Ishikawa (cell line): ENCODE data around the gene OR2L3.

Experiments
- CEBPB ChIP-seq: IDR thresholded peaks from 2 replicates; pipeline ENCODE4 v1.6.1; 2012
- CREB1 ChIP-seq: IDR thresholded peaks from 2 replicates; pipeline ENCODE4 v1.6.1; 2012; ENCODE audit warnings: low read depth
- EGR1 ChIP-seq: IDR thresholded peaks from 2 replicates; pipeline ENCODE4 v1.6.1; 2012
- EP300 ChIP-seq: IDR thresholded peaks from 2 replicates; pipeline ENCODE4 v1.6.1; 2012; ENCODE audit warnings: borderline replicate concordance
- FOXM1 ChIP-seq: IDR thresholded peaks from 2 replicates; pipeline ENCODE4 v1.6.1; 2012; ENCODE audit warnings: low read depth, borderline replicate concordance
- NFIC ChIP-seq: IDR thresholded peaks from 2 replicates; pipeline ENCODE4 v1.6.1; 2012
- RAD21 ChIP-seq: IDR thresholded peaks from 2 replicates; pipeline ENCODE4 v1.6.1; 2012; ENCODE audit warnings: low read depth
- TAF1 ChIP-seq: IDR thresholded peaks from 2 replicates; pipeline ENCODE4 v1.6.1; 2012; ENCODE audit warnings: low read depth, mild to moderate bottlenecking
- TCF12 ChIP-seq: IDR thresholded peaks from 2 replicates; pipeline ENCODE4 v1.6.1; 2012; ENCODE audit warnings: low read depth
- TEAD4 ChIP-seq: IDR thresholded peaks from 2 replicates; pipeline ENCODE4 v1.6.1; 2012
- YY1 ChIP-seq: IDR thresholded peaks from 2 replicates; pipeline ENCODE4 v1.6.1; 2012; ENCODE audit warnings: low read depth
- ZBTB7A ChIP-seq: IDR thresholded peaks from 2 replicates; pipeline ENCODE4 v1.6.1; 2012; ENCODE audit warnings: low read depth
- TF ChIP-seq, protein P1 (sequence below): IDR thresholded peaks from 2 replicates; pipeline ENCODE4 v1.6.1; 2012; ENCODE audit warnings: low read depth, mild to moderate bottlenecking
- TF ChIP-seq, protein P2 (sequence below): IDR thresholded peaks from 2 replicates; pipeline ENCODE4 v1.6.1; 2012
- TF ChIP-seq, protein P3 (sequence below): IDR thresholded peaks from 2 replicates; pipeline ENCODE4 v1.6.1; 2012

Gene OR2L3

DNA sequence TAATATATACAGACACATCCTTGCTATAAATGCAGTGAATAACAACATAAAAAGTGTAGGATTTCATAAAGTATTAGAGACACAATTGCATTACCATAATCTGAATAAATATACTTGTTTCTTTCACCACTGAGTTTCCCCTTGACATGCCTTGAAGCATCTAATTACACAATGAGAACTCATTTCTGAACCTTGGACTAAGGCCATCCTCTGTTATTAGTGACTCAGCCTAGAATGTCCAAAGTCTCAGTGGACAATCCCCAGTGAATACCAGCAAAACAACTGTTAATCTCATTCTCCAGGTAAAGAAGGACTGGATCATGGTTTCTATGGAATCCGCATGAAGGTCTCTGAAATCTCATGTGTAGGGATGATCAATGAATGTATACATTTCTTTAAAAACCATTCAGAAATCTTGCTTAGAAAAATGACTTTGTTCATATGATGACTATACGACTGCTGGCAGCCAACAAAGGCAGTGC is 33.4 kb upstream of the OR2L3 start, which contains the start of gene OR2L5:
Gene OR2L5, plus strand, starts transcription at position 432 of the 482 bp plus-strand sequence. CDS start 8,288 bp downstream, outside the sequence.
- TF ChIP-seq, protein P1, sequence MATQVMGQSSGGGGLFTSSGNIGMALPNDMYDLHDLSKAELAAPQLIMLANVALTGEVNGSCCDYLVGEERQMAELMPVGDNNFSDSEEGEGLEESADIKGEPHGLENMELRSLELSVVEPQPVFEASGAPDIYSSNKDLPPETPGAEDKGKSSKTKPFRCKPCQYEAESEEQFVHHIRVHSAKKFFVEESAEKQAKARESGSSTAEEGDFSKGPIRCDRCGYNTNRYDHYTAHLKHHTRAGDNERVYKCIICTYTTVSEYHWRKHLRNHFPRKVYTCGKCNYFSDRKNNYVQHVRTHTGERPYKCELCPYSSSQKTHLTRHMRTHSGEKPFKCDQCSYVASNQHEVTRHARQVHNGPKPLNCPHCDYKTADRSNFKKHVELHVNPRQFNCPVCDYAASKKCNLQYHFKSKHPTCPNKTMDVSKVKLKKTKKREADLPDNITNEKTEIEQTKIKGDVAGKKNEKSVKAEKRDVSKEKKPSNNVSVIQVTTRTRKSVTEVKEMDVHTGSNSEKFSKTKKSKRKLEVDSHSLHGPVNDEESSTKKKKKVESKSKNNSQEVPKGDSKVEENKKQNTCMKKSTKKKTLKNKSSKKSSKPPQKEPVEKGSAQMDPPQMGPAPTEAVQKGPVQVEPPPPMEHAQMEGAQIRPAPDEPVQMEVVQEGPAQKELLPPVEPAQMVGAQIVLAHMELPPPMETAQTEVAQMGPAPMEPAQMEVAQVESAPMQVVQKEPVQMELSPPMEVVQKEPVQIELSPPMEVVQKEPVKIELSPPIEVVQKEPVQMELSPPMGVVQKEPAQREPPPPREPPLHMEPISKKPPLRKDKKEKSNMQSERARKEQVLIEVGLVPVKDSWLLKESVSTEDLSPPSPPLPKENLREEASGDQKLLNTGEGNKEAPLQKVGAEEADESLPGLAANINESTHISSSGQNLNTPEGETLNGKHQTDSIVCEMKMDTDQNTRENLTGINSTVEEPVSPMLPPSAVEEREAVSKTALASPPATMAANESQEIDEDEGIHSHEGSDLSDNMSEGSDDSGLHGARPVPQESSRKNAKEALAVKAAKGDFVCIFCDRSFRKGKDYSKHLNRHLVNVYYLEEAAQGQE, result no peak
- TF ChIP-seq CEBPB, result no peak
- no peak for TF ChIP-seq NFIC
- no peak for TF ChIP-seq TCF12
- no peak for TF ChIP-seq ZBTB7A
- TF ChIP-seq EP300, result no peak
- no peak for TF ChIP-seq TAF1
- TF ChIP-seq TEAD4, result no peak
- no peak for TF ChIP-seq RAD21
- TF ChIP-seq, protein P2, sequence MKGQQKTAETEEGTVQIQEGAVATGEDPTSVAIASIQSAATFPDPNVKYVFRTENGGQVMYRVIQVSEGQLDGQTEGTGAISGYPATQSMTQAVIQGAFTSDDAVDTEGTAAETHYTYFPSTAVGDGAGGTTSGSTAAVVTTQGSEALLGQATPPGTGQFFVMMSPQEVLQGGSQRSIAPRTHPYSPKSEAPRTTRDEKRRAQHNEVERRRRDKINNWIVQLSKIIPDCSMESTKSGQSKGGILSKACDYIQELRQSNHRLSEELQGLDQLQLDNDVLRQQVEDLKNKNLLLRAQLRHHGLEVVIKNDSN, result no peak
- no peak for TF ChIP-seq FOXM1
- no peak for TF ChIP-seq EGR1

DNA sequence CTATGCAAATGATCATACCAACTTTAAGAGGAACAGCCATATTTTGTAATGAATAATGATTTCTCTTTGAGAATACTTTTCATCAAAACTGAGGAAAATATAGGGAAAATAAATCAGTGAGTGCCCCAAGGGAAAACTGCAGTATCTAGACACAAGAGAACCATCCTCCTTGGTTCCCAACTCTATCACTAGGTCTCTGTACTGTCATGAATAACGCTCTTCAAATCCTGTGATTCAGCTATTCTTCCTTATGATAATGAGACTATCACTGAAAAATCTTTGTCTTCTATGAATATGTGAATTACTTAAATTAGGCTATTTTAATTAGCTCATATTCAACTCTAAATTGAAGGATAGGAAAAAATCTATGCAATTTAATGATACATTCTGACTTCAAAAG is 30.8 kb upstream of the OR2L3 start:
- TF ChIP-seq, protein P2, result no peak
- TF ChIP-seq ZBTB7A (no peak), TEAD4 (no peak), FOXM1 (no peak), YY1 (no peak), EP300 (no peak), TCF12 (no peak), CEBPB (no peak), TAF1 (no peak)
- TF ChIP-seq, protein P3, sequence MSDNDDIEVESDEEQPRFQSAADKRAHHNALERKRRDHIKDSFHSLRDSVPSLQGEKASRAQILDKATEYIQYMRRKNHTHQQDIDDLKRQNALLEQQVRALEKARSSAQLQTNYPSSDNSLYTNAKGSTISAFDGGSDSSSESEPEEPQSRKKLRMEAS, result no peak
- TF ChIP-seq, protein P1, result no peak

DNA sequence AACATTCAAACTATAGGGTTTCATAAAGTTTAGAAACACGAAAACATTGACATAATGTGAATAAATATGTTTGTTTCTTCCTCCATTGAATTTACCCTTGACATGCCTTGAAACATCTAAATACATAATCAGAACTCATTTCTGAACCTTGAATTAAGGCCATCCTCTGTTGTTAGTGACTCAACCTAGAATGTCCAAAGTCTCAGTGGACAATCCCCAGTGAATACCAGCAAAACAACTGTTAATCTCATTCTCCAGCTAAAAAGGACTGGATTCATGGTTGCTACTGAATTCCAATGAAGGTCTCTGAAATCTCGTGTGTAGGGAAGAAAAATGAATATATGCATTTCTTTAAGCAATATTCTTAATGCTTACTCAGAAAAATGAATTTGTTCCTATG is 16.9 kb upstream of the OR2L3 start, which contains the start of gene OR2L2:
Gene OR2L2, plus strand, starts transcription at position 301 of the 400 bp plus-strand sequence. CDS start 8,198 bp downstream, outside the sequence.
- TF ChIP-seq YY1, result no peak
- TF ChIP-seq ZBTB7A, result no peak
- TF ChIP-seq FOXM1, result no peak
- TF ChIP-seq NFIC, result no peak
- no peak for TF ChIP-seq CREB1
- no peak for TF ChIP-seq EGR1
- no peak for TF ChIP-seq TCF12
- no peak for TF ChIP-seq TAF1
- TF ChIP-seq, protein P2, result no peak
- TF ChIP-seq CEBPB, result no peak
- TF ChIP-seq, protein P1, result no peak
- no peak for TF ChIP-seq RAD21
- no peak for TF ChIP-seq TEAD4
- TF ChIP-seq EP300, result no peak
- TF ChIP-seq, protein P3, result no peak

DNA sequence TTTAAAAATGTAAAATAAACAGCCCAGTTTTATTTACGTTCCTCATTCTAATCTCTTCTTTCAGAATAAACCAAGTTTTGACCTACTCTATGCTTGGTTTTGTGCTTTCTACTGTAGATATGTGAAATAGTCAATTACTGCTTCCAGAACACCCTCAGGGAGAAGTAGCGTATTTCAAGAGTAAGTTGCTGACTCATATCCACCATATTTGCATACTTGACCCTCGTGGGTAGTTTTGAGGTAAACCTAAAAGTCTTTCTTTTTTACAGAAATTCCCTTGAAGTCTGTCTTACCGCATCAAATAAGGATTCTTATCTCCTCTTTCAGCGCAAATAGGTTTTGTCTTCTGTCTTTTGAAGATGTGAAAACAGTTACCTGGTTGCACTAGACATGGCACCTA is 1.4 kb upstream of the OR2L3 start:
- no peak for TF ChIP-seq TEAD4

DNA sequence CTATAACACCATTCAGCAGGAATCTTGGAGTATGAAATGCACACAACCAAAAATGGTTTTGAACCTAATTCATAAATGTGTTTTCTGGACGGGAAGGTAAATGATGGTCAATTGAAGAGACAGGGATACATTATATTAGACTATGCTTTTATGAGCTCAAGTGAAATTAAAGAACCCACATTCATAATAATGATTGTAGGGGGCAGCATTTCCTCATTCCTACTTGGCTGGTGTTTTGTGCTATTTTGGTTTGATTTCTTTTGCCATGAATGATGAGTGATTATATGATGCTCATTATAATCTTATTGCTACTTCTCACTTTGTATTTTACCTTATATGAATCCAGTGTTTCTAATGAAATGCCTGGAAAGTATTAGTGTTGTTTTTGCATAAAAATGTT is 372 bp downstream of the OR2L3 start:
- TF ChIP-seq TCF12 (no peak), FOXM1 (no peak), YY1 (no peak), TAF1 (no peak), CREB1 (no peak), NFIC (no peak), RAD21 (no peak), EGR1 (no peak), CEBPB (no peak), EP300 (no peak), ZBTB7A (no peak)
- TF ChIP-seq, protein P1, result no peak
- TF ChIP-seq, protein P2, result no peak
- TF ChIP-seq, protein P3, result no peak
